Smooth muscle cell (in vitro differentiated cells): ENCODE data around the gene MCF2L. TPM values are rescaled to one million over a fixed set of nuclear protein-coding genes. Genes with fewer than 3 reads are reported as not detected.

Experiments used
- DNase-seq: peaks from one replicate; lab custom pipeline; 2025; ENCODE audit not compliant: unreplicated experiment; lab: John Stamatoyannopoulos, UW
- H2AFZ ChIP-seq: fragments of 200-600 bp; sonication (generic); 2 replicates; pipeline ENCODE4 v1.6.0; 2016; ENCODE audit warnings: antibody characterized with exemption, low read depth, mild to moderate bottlenecking
- H3F3A ChIP-seq: fragments of 200-600 bp; sonication (generic); 2 replicates; pipeline ENCODE4 v1.6.0; 2017; ENCODE audit warnings: antibody characterized with exemption, low read depth
- H3K27ac ChIP-seq: fragments of 200-600 bp; sonication (generic); 2 replicates; pipeline ENCODE4 v1.5.1; 2016; ENCODE audit warnings: low read depth, mild to moderate bottlenecking
- H3K27me3 ChIP-seq: fragments of 200-600 bp; sonication (generic); 2 replicates; pipeline ENCODE4 v1.6.1; 2016; ENCODE audit warnings: low read depth, mild to moderate bottlenecking
- H3K36me3 ChIP-seq: fragments of 200-600 bp; sonication (generic); 2 replicates; pipeline ENCODE4 v1.5.1; 2016; ENCODE audit warnings: low read depth
- H3K4me1 ChIP-seq: fragments of 200-600 bp; sonication (generic); 2 replicates; pipeline ENCODE4 v1.5.1; 2016; ENCODE audit warnings: low read depth
- H3K4me2 ChIP-seq: fragments of 200-600 bp; sonication (generic); 2 replicates; pipeline ENCODE4 v1.6.0; 2016; ENCODE audit warnings: mild to moderate bottlenecking
- H3K4me3 ChIP-seq: fragments of 200-600 bp; sonication (generic); 2 replicates; pipeline ENCODE4 v1.5.1; 2016; ENCODE audit warnings: mild to moderate bottlenecking
- H3K79me2 ChIP-seq: fragments of 200-600 bp; sonication (generic); 2 replicates; pipeline ENCODE4 v1.6.0; 2016; ENCODE audit warnings: low read depth, mild to moderate bottlenecking
- H3K9ac ChIP-seq: fragments of 200-600 bp; sonication (generic); 2 replicates; pipeline ENCODE4 v1.6.0; 2016; ENCODE audit warnings: low read depth
- H3K9me3 ChIP-seq: fragments of 200-600 bp; sonication (generic); replicated peaks from 2 replicates; pipeline ENCODE4 v1.5.1; 2016; ENCODE audit warnings: low read depth
- H4K20me1 ChIP-seq: fragments of 200-600 bp; sonication (generic); 2 replicates; pipeline ENCODE4 v1.6.0; 2016; ENCODE audit warnings: low read depth
- whole genome bisulfite sequencing: methylation state at CpG from one replicate; pipeline ENCODE4 v1.1.7; 2016; ENCODE audit warnings: low lambda C conversion rate; 5-methylcytosine and 5-hydroxymethylcytosine counted together
- polyA plus RNA-seq: library from polyadenylated mRNA; unstranded; fragments of >200 nt; fragmentation: Nextera tagmentation; extraction: Ambion mirVana; gene quantifications from 2 replicates; pipeline ENCODE4 v1.2.1, GENCODE V29; 2016
- total RNA-seq: library from RNA; depleted of rRNA; stranded (reverse); fragments of >200 nt; gene quantifications from 2 replicates; pipeline ENCODE4 v1.2.3, GENCODE V29; 2014
- TF ChIP-seq, protein P1 (sequence below): fragments of 200-600 bp; sonication (generic); IDR thresholded peaks from 2 replicates; pipeline ENCODE4 v1.5.1; 2017; ENCODE audit warnings: borderline replicate concordance, mild to moderate bottlenecking, antibody characterized with exemption; ENCODE audit not compliant: insufficient read depth, poor library complexity, severe bottlenecking

MCF2L gene
- total and polyA plus RNA-seq, 2 experiments from 2014 or later, result 0.54 to 7.6 TPM

DNA sequence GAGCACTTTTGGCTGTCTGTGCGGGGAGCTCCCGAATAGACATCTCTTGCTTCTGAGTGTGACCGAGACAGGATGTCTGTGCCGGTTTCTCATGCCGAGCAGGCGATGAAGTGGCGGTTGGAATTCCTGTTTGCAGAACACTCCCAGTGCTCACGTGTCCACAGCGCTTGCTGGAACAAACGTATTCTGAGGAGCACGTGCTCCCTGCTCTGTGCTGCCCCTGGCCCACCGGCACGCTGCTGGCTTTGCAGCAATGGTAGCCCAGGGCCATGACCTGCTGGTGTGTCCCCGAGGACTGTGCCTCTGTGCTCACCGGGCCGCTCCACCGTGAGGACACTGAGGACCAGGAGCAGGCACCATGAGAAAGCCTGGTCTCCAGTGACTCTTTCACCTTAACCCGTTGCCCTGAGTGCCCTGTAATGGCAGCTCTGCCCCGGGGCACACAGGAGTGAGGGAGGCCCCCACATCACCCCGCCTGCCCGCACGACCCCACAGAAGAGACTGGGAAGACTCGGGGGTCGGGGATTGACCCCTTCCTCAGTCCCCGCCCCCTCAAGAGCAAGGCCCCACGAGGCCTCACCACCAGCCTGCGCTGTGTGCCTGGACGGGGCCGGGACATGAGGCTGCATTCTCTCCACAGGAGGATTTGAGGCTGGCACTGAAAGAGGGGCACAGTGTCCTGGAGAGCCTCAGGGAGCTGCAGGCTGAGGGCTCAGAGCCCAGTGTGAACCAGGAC is 96.6 kb downstream of the MCF2L start:
- no peak overlapping the region for H3K4me3 ChIP-seq
- H3K9ac ChIP-seq, result no peak overlapping the region

DNA sequence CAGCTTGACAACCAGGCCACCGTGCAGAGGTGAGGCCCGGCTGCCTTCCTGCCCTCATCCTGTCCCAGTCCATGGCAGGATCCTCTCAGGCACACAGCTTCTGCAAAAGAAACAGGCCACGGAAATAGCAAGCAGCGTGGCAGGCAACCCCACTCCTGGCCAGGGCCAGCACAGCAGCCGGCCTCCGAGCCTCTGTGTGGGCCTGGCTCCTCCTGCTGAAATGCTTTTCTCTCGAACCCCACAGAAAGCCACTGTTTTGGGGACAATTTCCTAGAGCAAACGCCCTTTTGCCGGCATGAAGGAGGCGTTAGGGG is 97.1 kb downstream of the MCF2L start:
- Histone ChIP-seq H3K9me3 (no peaks in the 10 kb centered on the region), H3K9ac (no peak overlapping the region), H3K4me1 (no peaks in the 10 kb centered on the region), H2AFZ (no peak overlapping the region), H3K27ac (no peak overlapping the region), H3K27me3 (no peaks in the 10 kb centered on the region), H3K79me2 (no peaks in the 10 kb centered on the region), H3F3A (no peaks in the 10 kb centered on the region), H3K36me3 (no peaks in the 10 kb centered on the region), H3K4me2 (no peak overlapping the region), H4K20me1 (no peaks in the 10 kb centered on the region), H3K4me3 (no peak overlapping the region)
- no peak for DNase-seq
- WGBS, result 92% methylated on average over 8 of the region's 10 CpGs
- TF ChIP-seq, protein P1, sequence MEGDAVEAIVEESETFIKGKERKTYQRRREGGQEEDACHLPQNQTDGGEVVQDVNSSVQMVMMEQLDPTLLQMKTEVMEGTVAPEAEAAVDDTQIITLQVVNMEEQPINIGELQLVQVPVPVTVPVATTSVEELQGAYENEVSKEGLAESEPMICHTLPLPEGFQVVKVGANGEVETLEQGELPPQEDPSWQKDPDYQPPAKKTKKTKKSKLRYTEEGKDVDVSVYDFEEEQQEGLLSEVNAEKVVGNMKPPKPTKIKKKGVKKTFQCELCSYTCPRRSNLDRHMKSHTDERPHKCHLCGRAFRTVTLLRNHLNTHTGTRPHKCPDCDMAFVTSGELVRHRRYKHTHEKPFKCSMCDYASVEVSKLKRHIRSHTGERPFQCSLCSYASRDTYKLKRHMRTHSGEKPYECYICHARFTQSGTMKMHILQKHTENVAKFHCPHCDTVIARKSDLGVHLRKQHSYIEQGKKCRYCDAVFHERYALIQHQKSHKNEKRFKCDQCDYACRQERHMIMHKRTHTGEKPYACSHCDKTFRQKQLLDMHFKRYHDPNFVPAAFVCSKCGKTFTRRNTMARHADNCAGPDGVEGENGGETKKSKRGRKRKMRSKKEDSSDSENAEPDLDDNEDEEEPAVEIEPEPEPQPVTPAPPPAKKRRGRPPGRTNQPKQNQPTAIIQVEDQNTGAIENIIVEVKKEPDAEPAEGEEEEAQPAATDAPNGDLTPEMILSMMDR, result no peak

More for the DNA sequence above, 96.6 kb downstream of the MCF2L start:
- H3K4me1 ChIP-seq, result no peaks in the 10 kb centered on the region
- no peaks in the 10 kb centered on the region for H4K20me1 ChIP-seq
- H3K4me2 ChIP-seq, result no peak overlapping the region
- 90% methylated on average over 25 of the region's 29 CpGs for WGBS
- no peaks in the 10 kb centered on the region for H3F3A ChIP-seq
- no peaks in the 10 kb centered on the region for H3K27me3 ChIP-seq
- no peak overlapping the region for H2AFZ ChIP-seq
- no peaks in the 10 kb centered on the region for H3K9me3 ChIP-seq
- TF ChIP-seq, protein P1, result no peak
- no peaks in the 10 kb centered on the region for H3K36me3 ChIP-seq
- H3K27ac ChIP-seq, result no peak overlapping the region
- H3K79me2 ChIP-seq, result no peaks in the 10 kb centered on the region
- DNase-seq, result no peak

DNA sequence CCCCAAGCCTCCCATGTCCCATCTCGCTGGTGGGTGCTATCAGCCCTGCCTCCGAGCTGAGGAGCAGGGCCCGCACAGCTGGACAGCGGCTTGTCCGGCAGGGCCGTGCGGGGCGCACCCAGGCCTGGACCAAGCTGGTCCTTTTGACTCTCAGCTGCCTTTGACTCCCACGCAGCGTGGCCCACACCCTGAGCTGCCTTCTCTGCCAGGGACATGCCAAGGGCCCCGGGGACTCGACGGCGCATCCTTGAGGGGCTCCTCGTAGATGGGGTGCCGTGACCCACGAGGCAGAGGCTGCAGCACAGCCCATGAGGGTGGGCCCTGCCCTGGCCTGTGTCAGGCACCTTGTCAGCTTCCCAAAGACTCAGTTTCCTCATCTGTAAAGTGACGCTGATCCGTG is 97.7 kb downstream of the MCF2L start:
- Histone ChIP-seq H3F3A (no peaks in the 10 kb centered on the region), H2AFZ (no peak overlapping the region), H3K4me3 (no peak overlapping the region), H3K9me3 (no peaks in the 10 kb centered on the region), H3K79me2 (no peaks in the 10 kb centered on the region), H3K36me3 (no peaks in the 10 kb centered on the region), H3K27ac (no peak overlapping the region), H3K4me1 (no peaks in the 10 kb centered on the region), H3K4me2 (no peak overlapping the region), H3K9ac (no peak overlapping the region), H4K20me1 (no peaks in the 10 kb centered on the region), H3K27me3 (no peaks in the 10 kb centered on the region)
- WGBS, result 94% methylated on average over 19 of the region's 19 CpGs
- TF ChIP-seq, protein P1, result no peak
- no peak for DNase-seq
